MM.1S (cell line): ENCODE measurements around the gene DQX1.

Experiments used
- DNase-seq: peaks from one replicate; pipeline ENCODE4 v3.0.0-alpha.2; 2015
- H2AFZ ChIP-seq: fragments of 300-600 bp; sonication (generic); 2 replicates; pipeline ENCODE4 v1.6.0; 2016; ENCODE audit warnings: antibody characterized with exemption, low read length
- H3F3A ChIP-seq: fragments of 300-600 bp; sonication (generic); 2 replicates; pipeline ENCODE4 v1.6.1; 2016; ENCODE audit warnings: mild to moderate bottlenecking, antibody characterized with exemption, low read length, moderate library complexity, mixed read lengths; ENCODE audit not compliant: insufficient read depth
- H3K27ac ChIP-seq: fragments of 300-600 bp; sonication (generic); 2 replicates; pipeline ENCODE4 v1.5.1; 2016; ENCODE audit warnings: mild to moderate bottlenecking, low read length
- H3K27me3 ChIP-seq: fragments of 300-600 bp; sonication (generic); replicated peaks from 2 replicates; pipeline ENCODE4 v1.6.0; 2016; ENCODE audit warnings: low read length; ENCODE audit not compliant: insufficient read depth
- H3K36me3 ChIP-seq: fragments of 300-600 bp; sonication (generic); replicated peaks from 2 replicates; pipeline ENCODE4 v1.6.1; 2016; ENCODE audit warnings: mild to moderate bottlenecking, low read length, mixed read lengths; ENCODE audit not compliant: insufficient read depth
- H3K4me1 ChIP-seq: fragments of 300-600 bp; sonication (generic); 2 replicates; pipeline ENCODE4 v1.6.1; 2016; ENCODE audit warnings: low read length, mixed read lengths
- H3K4me2 ChIP-seq: fragments of 300-600 bp; sonication (generic); 2 replicates; pipeline ENCODE4 v1.6.0; 2016; ENCODE audit warnings: low read depth, low read length
- H3K4me3 ChIP-seq: fragments of 300-600 bp; sonication (generic); 2 replicates; pipeline ENCODE4 v1.5.1; 2016; ENCODE audit warnings: low read length, mixed read lengths
- H3K79me2 ChIP-seq: fragments of 300-600 bp; sonication (generic); 2 replicates; pipeline ENCODE4 v1.6.1; 2016; ENCODE audit warnings: mixed run types, low read length, mixed read lengths
- H3K9ac ChIP-seq: fragments of 300-600 bp; sonication (generic); 2 replicates; pipeline ENCODE4 v1.6.1; 2016; ENCODE audit warnings: low read length, mixed read lengths
- H3K9me2 ChIP-seq: fragments of 300-600 bp; sonication (generic); replicated peaks from 2 replicates; pipeline ENCODE4 v1.6.1; 2016; ENCODE audit warnings: mild to moderate bottlenecking, low read length, mixed read lengths; ENCODE audit not compliant: insufficient read depth
- H3K9me3 ChIP-seq: fragments of 300-600 bp; sonication (generic); replicated peaks from 2 replicates; pipeline ENCODE4 v1.6.1; 2016; ENCODE audit warnings: mild to moderate bottlenecking, low read length, mixed read lengths; ENCODE audit not compliant: insufficient read depth
- H4K20me1 ChIP-seq: fragments of 300-600 bp; sonication (generic); 2 replicates; pipeline ENCODE4 v1.6.1; 2016; ENCODE audit warnings: mild to moderate bottlenecking, low read length, moderate library complexity, mixed read lengths; ENCODE audit not compliant: insufficient read depth
- EZH2 ChIP-seq: fragments of 300-600 bp; sonication (generic); optimal IDR thresholded peaks from 2 replicates; pipeline ENCODE3; 2017; ENCODE audit warnings: low read depth, mild to moderate bottlenecking, antibody characterized with exemption, low read length, mixed read lengths
- EZH2phosphoT487 ChIP-seq: fragments of 300-600 bp; sonication (generic); IDR thresholded peaks from 2 replicates; pipeline ENCODE4 v1.6.1; 2018; ENCODE audit warnings: antibody characterized with exemption, low read length
- TF ChIP-seq, protein P1 (sequence below): fragments of 300-600 bp; sonication (generic); IDR thresholded peaks from 2 replicates; pipeline ENCODE4 v1.5.1; 2016; ENCODE audit warnings: antibody characterized with exemption, low read length, mixed read lengths

DQX1 gene

DNA sequence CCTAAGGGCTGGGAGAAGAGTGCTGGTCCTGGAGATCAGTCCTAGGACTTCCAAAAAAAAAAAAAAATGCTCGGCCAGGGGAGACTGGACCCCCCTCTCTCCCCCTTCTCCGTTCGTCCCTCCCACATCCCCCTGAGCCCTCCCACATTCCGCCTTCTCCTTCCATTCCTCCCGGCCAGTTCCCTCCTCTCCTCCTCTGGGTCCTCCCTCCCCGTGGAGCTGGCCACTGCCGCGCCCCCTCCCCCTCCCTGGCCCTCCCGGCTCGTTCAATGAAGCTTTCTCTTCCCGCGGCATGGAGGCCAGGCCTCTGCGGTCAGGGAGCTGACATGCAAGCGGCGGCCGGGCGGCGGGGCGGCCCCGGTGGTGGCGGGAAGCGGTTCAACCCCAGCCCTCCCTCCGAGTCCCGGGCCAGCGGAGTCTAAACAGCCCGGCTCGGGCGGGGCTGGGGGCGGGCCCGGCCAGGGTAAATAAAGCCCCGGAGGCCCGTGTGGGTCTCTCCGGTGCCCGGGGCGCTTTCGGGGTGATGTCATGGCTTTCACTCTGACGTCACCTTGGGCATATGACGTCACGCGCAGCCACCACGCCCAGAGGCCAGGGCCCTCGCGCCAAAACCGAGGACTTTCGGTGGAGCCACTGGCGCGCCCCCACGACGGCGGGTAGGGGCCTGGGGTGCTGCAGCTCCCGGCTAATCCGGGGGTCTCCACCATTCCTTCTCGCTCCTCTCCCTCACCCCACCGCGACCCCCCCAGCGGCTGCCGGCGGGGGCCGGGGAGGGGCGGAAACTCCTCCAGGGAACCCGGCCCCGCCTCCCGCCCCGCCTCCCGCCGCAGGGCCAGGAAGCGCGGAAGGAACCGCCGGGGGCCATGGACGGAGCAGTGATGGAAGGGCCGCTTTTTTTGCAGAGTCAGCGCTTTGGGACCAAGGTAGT is 28.1 kb upstream of the DQX1 start, which contains the start of the genes DOK1 and LOXL3:
Gene DOK1, plus strand, starts transcription at position 829 of the 928 bp plus-strand sequence. Its CDS starts 35 bp downstream, at position 864.
Gene LOXL3, minus strand, starts transcription at position 51 of the 928 bp plus-strand sequence. CDS start 1,308 bp downstream, outside the sequence.
- DNase-seq = peak; percentile 81
- H3K27ac ChIP-seq = peak within 1 kb of the TSS; percentile 53; the same call in 1 of the 2 replicates

DNA sequence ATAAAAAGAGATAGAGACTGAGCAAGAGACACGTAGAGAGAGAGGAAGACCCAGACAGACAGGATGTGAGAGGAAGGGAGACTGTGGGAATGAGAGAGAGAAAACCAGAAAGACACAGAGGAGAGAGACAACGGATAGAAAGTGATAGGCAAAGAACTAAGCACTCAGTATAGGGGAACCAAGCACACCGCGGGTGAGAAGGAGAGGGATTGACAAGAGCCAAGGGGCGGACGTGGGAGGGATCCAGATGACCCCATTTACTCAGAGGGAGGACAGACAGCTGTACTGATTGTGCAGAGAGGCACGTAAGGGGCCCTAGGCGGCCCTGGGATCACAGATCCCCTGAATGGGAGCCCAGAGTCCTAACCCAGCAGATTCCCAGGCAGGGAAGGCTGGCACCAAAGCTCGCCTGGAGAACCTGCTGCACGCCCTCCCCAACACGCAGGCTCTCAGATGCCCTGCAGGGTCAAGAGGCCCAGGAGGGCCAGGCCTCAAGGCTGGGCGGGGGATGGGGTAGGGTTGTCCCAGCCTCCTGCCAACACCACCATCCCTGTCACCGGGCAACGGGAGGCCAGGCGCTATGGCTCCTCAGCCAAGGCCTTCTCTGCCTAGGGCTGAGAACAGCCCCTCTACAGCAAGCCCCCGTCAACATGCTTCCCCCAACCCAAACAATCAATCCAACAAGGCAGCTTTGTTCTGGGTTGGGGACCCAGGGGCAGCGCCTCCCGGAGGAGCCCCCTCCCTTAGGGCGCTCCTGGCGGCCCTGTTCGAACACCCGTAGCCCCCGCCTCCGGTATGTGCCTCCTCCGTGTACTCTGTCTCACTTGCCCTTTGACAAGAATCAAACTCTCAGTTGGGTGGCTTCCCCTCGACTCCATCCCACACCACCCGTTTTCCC is 27.1 kb upstream of the DQX1 start:
- no peaks in the 10 kb centered on the region for H4K20me1 ChIP-seq
- no peaks in the 10 kb centered on the region for H3K9me3 ChIP-seq
- H3K9me2 ChIP-seq = no peaks in the 10 kb centered on the region
- H3K4me2 ChIP-seq = peak overlapping the region; percentile 94; the same call in 1 of the 2 replicates
- peaks cover 3% of the 10 kb centered on the region; the same call in 1 of the 2 replicates for H3K4me1 ChIP-seq
- TF ChIP-seq EZH2 (no peak), EZH2phosphoT487 (no peak)
- TF ChIP-seq, protein P1, sequence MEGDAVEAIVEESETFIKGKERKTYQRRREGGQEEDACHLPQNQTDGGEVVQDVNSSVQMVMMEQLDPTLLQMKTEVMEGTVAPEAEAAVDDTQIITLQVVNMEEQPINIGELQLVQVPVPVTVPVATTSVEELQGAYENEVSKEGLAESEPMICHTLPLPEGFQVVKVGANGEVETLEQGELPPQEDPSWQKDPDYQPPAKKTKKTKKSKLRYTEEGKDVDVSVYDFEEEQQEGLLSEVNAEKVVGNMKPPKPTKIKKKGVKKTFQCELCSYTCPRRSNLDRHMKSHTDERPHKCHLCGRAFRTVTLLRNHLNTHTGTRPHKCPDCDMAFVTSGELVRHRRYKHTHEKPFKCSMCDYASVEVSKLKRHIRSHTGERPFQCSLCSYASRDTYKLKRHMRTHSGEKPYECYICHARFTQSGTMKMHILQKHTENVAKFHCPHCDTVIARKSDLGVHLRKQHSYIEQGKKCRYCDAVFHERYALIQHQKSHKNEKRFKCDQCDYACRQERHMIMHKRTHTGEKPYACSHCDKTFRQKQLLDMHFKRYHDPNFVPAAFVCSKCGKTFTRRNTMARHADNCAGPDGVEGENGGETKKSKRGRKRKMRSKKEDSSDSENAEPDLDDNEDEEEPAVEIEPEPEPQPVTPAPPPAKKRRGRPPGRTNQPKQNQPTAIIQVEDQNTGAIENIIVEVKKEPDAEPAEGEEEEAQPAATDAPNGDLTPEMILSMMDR = no peak
- H3K27me3 ChIP-seq = peaks cover 25% of the 10 kb centered on the region
- 0 out of 2 replicates have a peak, but pooled peaks cover 2% of the 10 kb centered on the region for H3K36me3 ChIP-seq
- peak overlapping the region; percentile 87 for H2AFZ ChIP-seq
- H3K4me3 ChIP-seq = peak overlapping the region; percentile 93; the same call in 1 of the 2 replicates
- H3K9ac ChIP-seq = no peak overlapping the region
- no peak overlapping the region for H3K27ac ChIP-seq
- no peaks in the 10 kb centered on the region for H3F3A ChIP-seq
- no peak for DNase-seq
- peaks cover 9% of the 10 kb centered on the region; the same call in 1 of the 2 replicates for H3K79me2 ChIP-seq

More for the DNA sequence above, 28.1 kb upstream of the DQX1 start, which contains the start of the genes DOK1 and LOXL3:
- H3K9me2 ChIP-seq = no peaks in the 10 kb centered on the region
- H3K9me3 ChIP-seq = no peaks in the 10 kb centered on the region
- H3F3A ChIP-seq = no peaks in the 10 kb centered on the region
- H3K9ac ChIP-seq = peak within 1 kb of the TSS; percentile 86
- H2AFZ ChIP-seq = peak within 1 kb of the TSS; percentile 87
- peak within 1 kb of the TSS; percentile 93 for H3K4me3 ChIP-seq
- TF ChIP-seq EZH2phosphoT487 (no peak), EZH2 (no peak)
- TF ChIP-seq, protein P1 = no peak
- no peaks in the 10 kb centered on the region for H4K20me1 ChIP-seq
- H3K79me2 ChIP-seq = peaks cover 9% of the 10 kb centered on the region; the same call in 1 of the 2 replicates
- peaks cover 3% of the 10 kb centered on the region; the same call in 1 of the 2 replicates for H3K4me1 ChIP-seq
- 0 out of 2 replicates have a peak, but pooled peaks cover 2% of the 10 kb centered on the region for H3K36me3 ChIP-seq
- H3K4me2 ChIP-seq = peak within 1 kb of the TSS; percentile 94
- peaks cover 17% of the 10 kb centered on the region for H3K27me3 ChIP-seq
